NCI-H128 (cell line): ENCODE measurements around the gene AFG1L.
"Not testable (repeated sequence)": the region's sequence is repeated elsewhere in the genome, so short reads cannot be mapped to it uniquely, and the experiment has no call there.

Source experiments
- DNase-seq: peaks from one replicate; lab custom pipeline; 2025; ENCODE audit not compliant: unreplicated experiment; lab: John Stamatoyannopoulos, UW

The AFG1L gene

DNA sequence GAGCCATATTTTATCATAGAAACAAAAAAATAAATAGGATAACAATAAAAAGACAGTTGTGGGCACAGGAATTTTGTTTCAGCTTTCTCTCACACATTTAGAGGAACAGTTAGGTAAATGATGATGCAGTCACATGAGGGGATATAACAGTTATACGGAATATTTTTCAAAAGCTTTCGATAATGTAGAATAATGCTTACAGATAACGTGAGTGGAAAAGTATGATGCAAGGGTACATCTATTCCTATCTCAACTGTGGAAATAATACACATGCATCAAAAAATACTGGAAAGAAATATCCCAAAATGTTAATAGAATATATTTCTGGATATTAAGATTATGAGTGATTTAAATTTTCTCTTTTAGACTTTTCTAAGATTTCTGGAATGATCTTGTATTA, 114.0 kb downstream of the AFG1L start:
- DNase-seq = no peak

DNA sequence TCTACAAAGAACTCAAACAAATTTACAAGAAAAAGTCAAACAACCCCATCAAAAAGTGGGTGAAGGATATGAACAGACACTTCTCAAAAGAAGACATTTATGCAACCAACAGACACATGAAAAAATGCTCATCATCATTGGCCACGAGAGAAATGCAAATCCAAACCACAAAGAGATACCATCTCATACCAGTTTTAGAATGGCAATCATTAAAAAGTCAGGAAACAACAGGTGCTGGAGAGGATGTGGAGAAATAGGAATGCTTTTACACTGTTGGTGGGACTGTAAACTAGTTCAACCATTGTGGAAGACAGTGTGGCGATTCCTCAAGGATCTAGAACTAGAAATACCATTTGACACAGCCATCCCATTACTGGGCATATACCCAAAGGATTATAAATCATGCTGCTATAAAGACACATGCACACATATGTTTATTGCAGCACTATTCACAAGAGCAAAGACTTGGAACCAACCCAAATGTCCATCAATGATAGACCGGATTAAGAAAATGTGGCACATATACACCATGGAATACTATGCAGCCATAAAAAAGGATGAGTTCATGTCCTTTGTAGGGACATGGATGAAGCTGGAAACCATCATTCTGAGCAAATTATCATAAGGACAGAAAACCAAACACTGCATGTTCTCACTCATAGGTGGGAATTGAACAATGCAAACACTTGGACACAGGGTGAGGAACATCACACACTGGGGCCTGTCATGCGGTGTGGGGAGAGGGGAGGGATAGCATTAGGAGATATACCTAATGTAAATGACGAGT, 121.4 kb downstream of the AFG1L start:
- not testable (repeated sequence) for DNase-seq

DNA sequence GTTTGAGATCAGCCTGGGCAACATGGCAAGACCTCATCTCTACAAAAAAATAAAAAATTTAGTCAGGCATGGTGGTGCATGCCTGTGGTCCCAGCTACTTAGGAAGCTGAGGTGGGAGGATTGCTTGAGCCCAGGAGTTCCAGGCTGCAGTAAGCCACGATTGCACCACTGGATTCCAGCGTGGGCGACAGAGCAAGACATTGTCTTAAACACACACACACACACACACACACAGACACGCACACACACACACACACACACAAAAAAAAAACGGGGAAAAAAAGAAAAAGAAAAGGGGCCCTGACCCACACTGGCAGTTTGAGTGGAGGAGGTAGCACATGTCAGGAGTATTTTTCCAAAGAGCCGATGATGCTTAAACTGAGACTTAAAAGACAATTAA, 122.2 kb downstream of the AFG1L start:
- no peak for DNase-seq

DNA sequence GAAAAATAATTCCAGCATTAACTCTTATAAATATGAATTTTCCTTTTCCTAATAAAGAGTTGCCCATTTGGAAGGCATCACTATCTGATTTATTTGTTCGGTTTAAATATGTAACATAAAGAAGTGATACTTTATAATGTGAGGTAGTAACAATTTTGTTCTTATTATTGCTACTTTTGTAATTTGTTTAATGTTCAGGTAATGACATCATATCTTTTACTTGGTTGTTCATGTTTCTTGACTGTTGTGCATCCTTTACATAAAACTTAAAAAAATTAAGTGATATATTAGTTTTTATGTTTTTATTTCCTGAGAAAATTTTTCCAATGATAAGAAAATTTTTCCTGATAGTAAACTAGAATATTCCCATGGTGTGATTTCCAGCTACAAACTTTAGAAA, 124.6 kb downstream of the AFG1L start:
- no peak for DNase-seq

DNA sequence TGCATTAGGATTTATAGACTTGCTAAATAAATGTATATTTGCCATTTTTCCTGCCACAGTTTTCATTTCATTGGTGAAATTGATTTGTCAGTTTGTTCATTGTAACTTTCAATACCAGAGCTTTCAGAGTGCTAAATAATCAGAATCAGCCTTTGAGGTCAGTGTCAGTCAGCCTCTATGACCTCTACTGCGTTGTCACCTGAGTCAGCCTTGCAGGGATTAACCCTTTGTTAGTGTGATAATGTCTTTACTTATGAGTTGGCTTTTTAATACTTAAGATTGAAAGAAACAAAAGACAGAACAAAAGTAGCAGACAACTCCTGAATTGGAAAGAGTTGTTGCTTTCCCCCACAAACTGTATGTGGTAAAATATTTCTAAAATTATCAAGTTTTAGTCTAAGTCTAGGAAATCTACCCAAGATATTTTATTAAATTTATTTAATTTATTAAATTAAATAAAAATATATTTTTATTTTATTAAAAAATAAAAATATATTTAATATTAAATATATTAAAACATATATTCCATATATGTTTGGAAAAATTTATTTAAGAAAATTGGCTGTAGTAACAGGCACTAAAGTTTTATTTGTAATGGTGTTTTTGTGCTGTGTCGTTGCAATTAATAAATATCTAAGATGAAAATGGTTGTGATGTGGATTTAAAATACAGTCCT, 125.2 kb downstream of the AFG1L start:
- DNase-seq = no peak

DNA sequence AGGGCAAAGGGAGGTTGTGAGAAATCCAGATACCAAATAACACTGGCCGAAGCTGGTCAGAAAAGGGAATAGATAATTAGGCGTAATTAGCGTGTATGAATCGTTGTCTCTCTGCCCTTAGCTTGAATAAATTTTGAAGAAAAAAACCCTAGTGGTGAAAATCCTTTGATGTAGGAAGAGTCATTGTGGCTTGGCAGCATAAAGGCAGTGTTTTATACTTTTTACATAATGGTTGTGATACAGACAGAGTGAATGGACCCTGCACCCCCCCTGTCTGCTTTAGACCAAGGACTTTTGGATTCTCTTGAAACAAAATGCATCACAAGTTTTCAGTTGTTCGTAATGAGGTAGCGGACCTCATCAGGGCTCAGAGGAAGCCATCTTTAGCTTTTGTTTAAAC, 126.5 kb downstream of the AFG1L start:
- no peak for DNase-seq

DNA sequence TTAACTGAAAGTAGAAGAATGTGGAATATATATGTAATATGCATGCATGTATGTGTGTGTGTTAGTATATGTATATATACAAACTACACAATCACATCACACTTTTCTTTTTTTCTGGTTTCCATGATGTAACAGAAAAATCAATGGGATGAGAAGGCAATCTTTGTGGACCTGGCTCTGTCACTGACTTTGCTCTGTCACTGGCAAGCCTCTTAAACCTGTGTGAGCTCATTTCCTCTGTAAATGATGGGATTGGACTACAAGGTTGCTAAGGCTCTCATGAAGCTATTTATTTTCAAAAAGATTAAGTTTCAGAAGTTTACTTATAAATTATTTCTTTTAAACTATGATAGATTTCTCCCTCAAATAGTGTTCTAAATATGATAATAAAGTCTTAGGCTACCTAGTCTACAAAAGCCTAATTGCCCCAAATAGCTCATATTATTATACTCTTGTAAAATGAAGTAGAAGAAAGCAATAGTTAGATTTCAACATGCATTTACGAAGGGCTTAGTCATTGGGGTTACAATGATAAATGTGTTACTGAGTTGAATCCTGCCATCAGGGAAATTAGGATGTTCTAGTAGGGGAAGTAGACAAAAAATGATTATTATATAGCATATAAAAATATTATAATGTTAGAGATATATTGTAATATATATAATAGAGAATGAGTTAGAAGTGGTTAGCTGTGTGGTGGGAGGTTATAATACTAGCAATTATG, 129.3 kb downstream of the AFG1L start:
- DNase-seq = no peak

DNA sequence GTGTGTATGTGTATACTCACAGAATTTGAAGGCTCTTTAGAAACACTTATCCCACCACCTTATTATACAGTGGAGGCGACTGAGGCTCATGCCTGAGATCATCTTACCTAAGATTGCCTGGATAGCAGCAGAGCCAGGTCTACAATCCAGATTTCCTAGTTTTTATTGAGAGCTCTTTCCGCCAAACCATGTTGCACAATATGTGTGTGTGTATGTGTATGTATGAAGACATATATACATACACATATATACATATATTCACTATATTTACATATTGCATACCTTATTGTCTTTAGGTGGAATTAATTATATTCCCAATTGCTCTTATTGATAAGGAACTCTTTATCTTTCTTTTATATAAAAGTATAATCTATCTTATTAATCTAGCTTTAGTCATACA, 130.6 kb downstream of the AFG1L start:
- DNase-seq = no peak

DNA sequence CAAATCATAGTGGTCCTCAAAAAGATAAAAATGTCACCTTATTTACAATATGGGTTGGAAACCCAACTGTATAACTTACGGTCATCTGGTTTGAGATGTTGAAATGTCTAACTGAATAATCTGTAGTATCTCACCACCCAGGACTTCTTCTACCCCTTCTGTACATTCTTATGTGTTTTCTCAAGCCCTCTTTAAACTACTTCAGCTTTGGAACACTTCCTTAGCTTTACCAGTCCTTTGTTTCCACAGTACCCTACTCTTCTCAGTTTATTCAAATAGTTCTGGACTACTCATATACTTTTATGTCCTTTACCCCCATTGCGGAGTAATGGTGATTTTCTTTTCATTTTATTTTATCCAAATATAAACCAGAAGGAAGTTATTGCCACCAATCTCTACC, 137.3 kb downstream of the AFG1L start:
- no peak for DNase-seq

DNA sequence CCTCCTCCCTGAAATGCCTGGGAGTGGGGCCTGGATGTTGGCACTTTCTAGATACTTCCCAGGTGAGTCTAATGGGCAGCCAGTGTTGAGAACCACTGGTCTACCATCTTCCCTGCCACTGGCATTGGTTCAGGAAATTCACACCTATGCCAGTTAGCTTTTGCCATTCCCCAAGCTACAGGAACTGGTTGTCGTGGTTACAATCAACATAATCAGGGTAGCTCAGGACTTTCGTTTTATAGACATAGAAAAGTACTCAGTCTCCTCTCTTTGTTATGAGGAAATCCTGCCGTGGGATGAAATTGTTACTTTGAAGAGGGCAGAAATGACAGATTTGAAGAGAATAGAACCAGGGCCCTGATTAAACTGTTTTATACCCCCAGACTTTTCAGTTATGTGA, 137.9 kb downstream of the AFG1L start:
- no peak for DNase-seq

DNA sequence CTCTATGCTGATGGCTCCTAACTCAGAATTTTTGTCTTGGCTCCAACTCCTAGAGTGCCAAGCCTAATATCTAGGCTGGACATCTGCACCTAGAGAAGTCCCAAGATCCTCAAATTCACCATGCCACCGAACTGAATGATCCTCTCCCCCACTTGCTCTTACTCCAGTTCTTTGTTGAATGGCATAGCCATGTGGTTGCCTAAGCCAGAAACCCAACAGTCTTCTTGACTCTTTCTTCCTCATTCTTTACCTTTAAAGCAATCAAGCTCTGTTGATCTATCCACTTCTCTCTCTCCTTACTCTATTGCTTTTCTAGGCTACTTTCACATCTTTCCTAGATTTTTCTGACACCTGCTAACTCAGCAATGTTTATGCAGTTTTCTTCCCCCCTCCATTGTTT, 139.4 kb downstream of the AFG1L start:
- DNase-seq = no peak

DNA sequence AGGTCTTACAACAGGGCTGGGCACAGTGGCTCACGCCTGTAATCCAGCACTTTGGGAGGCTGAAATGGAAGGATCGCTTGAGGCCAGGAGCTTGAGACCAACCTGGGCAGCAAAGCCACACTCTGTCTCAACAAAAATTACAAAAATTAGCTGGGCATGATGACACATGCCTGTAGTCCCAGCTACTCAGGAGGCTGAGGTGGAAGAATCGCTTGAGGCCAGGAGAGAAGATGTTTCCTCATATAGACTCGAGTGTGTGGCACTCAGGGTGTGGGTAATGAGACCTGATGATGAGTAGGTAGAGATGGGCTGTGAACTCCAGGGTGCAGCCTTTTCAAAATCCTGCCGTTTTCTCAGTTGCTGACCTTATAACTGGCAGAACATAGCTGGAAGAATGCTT, 140.5 kb downstream of the AFG1L start:
- DNase-seq = no peak

DNA sequence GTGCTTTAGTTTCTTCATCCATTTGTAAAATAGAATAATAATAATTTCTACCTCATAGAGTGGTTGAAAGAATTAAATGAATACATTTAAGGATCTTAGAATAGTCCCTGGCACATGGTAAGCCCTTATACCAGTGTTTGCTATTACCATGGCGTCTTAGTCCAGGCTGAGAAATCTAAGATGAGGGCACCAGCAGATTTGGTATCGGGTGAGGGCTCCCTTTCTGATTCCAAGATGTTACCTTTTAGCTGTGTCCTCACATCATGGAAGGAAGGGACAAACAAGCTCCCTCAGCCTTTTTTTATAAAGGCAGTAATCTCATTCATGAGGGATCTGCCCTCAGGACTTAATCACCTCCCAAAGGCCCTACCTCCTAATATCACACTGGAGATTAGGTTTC, 141.9 kb downstream of the AFG1L start:
- no peak for DNase-seq

DNA sequence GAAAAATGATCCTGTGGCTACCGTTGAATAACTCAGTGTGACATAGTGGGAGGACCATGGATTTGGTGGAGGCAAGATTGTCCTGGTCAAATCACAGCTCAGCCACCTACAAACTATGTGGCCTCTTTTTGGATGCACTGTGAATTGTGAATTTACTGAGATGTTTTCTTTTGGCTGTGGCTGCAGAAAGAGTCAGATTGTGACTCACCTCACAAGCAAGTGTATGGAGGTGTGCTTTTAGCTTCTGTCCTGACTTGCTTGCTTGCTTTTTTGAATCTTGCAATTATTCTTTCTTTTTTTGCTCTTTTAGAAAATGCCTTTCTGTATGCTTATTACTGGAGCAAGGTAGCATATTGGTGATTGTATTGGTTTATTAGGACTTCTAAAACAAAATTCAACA, 143.0 kb downstream of the AFG1L start:
- DNase-seq = no peak

DNA sequence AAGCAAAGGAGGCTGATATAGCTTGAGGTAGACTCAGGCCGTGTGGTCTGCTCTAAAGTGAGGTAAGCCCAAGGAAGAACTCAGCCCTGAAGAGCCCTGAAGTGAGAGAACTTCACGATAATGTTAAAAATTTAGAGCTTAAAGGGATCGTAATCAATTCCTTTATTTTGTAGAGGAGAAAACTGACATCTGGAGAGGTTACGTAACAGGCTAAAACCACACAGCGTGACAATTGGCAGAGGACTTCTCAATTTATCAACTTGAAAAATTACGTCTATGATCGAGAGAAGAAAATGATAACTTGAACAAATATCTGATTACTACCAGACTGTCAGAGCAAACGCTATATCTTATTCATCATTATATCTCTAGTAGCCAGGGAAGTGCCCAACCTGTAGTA, 144.1 kb downstream of the AFG1L start:
- no peak for DNase-seq

DNA sequence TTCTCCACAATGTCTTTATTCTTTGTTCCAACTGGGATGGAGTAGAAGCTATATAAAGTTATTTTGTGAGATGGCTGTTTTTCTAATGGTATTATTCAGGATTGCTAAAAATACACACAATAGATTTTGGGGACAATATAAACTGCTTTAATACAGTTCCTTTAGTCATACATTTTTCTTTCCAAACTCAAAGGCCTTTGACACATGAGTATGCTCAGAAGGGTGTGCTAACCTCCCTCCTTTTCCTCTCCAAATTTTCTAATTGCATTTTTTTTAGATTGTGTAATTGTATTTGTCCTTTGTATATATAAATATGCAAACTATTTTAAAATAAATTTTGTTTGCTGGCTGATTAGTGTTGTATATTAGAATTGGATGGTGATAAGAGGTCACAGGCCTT, 146.3 kb downstream of the AFG1L start:
- DNase-seq = no peak

DNA sequence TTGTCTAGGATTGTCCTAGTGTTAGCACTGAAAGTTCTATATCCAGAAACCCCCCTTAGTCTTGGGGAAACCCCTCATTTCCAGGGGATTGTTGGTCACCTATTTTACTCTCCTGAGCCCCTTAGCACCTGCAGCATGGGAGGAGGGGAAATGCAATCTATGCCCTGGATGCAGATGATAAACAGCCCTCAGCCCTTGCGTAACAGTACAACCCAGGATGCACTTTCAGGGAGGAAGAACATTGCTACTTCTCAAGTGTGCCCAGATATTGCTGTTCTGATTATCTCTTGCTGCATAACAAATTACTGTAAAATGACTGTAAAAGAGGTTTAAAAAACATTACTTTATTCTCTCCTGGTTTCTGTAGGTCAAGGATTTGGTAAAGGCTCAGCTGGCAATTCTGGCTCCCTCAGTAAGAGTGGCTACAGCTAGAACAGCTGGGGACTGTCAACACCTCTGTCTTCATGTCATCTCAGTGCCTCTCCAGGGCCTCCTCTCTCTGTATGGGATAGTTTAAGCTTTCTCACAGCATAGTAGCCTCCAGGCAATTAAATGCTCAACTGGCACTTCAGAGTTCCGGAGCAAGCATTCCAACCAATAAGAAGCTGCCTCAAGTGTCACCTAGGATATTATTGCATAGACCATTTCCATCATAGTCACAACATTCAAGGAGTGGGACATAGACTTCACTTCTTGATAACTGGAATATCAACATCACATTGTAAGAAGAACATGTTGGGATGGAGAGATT, 148.1 kb downstream of the AFG1L start:
- no peak for DNase-seq

DNA sequence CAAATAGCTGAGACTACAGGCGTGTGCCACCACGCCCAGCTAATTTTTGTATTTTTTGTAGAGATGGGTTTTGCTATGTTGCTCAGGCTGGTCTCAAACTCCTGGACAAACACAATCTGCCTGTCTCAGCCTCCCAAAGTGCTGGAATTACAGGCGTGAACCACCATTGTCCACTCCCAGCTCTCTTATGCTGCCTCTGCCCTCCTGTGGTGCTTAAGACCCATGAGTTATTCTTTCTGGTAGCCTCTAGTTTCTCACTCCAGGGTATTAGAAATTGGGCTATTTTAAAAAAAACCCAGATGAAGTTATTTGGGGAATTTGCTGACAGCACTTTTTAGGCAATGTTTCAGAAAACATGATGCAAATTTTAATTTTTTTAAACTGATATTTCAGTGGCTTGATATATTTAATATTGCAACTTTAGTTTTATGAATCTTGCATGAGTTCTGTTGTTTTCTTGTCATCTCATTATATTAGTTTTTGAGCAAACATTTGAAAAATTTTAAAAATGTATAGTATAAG, 151.8 kb downstream of the AFG1L start:
- DNase-seq = no peak

DNA sequence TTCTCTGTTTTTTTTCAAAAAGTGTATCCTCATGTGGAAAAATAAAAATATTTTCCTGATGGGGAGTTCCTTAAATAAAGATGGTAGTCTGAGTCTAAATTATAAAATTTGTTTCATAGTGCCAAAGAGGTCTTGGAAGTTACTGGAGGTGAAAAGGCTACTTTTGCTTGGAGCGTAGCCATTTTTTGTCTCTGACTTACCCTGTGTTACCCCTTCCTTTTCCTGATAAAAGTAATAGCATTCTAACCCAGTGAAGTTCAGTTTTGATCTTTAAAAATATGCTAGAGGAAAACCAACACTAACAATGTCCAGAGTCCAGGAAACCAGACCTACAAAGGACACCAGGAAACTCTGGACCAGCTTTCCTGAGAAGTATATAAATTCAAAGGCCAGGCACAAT, 153.6 kb downstream of the AFG1L start:
- no peak for DNase-seq

DNA sequence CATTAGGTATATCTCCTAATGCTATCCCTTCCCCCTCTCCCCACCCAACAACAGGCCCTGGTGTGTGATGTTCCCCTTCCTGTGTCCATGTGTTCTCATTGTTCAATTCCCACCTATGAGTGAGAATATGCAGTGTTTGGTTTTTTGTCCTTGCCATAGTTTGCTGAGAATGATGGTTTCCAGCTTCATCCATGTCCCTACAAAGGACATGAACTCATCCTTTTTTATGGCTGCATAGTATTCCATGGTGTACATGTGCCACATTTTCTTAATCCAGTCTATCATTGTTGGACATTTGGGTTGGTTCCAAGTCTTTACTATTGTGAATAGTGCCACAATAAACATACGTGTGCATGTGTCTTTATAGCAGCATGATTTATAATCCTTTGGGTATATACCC, 154.9 kb downstream of the AFG1L start:
- not testable (repeated sequence) for DNase-seq

DNA sequence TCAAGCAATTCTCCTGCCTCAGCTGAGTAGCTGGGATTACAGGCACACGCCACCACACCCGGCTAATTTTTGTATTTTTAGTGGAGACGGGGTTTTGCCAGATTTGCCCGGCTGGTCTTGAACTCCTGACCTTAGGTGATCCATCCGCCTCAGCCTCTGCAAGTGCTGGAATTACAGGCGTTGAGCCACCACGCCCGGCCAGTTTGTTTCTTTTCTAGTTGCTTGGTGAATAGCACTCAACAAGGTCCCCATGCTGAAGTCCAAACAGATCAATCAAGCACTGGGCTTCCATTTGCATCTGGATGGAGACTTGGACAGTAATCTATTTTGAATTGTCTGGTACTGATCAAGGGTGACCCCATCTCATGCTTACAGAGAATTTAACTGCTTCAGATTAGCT, 157.0 kb downstream of the AFG1L start:
- no peak for DNase-seq
